Fibroblast of skin of left quadriceps (primary cell): ENCODE measurements around the gene OR6C2.
"Not testable (repeated sequence)": the region's sequence is repeated elsewhere in the genome, so short reads cannot be mapped to it uniquely, and the experiment has no call there.

Experiments
- DNase-seq, 2 experiments: peaks; one replicate each; pipeline ENCODE4 v3.0.0-alpha.2; 2013; ENCODE audit warnings: low read depth in 2 of 2

Gene OR6C2

GRCh38 chr12:55472264-55472663 lies 28.4 kb downstream of the OR6C2 start:
- DNase-seq = no peak

DNA sequence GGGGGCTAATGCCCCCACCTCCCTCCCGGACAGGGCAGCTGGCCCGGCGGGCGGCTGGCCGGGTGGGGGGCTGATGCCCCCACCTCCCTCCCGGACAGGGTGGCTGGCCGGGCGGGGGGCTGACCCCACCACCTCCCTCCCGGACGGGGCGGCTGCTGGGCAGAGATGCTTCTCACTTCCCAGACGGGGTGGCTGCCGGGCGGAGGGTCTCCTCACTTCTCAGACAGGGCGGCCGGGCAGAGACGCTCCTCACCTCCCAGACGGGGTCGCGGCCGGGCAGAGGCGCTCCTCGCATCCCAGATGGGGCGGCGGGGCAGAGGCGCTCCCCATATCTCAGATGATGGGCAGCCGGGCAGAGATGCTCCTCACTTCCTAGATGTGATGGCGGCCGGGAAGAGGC lies 35.3 kb downstream of the OR6C2 start:
- DNase-seq = not testable (repeated sequence)

- DNase-seq = not testable (repeated sequence)
Measured at GRCh38 chr12:55484284-55484683, 40.4 kb downstream of the OR6C2 start.

- DNase-seq = no peak
Measured at GRCh38 chr12:55492078-55492477, 48.2 kb downstream of the OR6C2 start, which contains the start of gene OR6C68. TSS of gene OR6C68 (plus strand) at chr12:55492378. CDS start at chr12:55492378, 0 bp downstream.

GRCh38 chr12:55495490-55495889 lies 51.6 kb downstream of the OR6C2 start:
- no peak for DNase-seq

- DNase-seq = no peak
Measured at GRCh38 chr12:55499231-55499630, 55.4 kb downstream of the OR6C2 start.

- no peak for DNase-seq
Measured at GRCh38 chr12:55499810-55500252, 56.0 kb downstream of the OR6C2 start.

DNA sequence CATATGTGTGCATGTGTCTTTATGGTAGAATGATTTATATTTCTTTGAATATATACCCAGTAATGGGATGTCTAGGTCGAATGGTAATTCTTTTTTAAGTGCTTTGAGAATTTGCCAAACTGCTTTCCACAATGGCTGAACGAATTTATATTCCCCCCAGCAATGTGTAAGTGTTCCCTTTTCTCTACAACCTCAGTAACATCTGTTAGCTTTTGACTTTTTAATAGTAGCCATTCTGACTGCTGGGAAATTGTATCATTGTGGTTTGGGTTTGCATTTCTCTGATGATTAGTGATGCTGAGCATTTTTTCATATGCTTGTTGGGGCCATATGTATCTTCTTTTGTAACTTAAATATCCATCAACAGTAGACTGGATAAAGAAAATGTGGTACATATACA lies 57.7 kb downstream of the OR6C2 start:
- no peak for DNase-seq
